Measurements from ENCODE around the gene STOML2. TPM values are rescaled to one million over a fixed set of nuclear protein-coding genes. Genes with fewer than 3 reads are reported as not detected.

Gene STOML2
- total RNA-seq, 2 donors from 2014 or later: 100 to 114 TPM

DNA sequence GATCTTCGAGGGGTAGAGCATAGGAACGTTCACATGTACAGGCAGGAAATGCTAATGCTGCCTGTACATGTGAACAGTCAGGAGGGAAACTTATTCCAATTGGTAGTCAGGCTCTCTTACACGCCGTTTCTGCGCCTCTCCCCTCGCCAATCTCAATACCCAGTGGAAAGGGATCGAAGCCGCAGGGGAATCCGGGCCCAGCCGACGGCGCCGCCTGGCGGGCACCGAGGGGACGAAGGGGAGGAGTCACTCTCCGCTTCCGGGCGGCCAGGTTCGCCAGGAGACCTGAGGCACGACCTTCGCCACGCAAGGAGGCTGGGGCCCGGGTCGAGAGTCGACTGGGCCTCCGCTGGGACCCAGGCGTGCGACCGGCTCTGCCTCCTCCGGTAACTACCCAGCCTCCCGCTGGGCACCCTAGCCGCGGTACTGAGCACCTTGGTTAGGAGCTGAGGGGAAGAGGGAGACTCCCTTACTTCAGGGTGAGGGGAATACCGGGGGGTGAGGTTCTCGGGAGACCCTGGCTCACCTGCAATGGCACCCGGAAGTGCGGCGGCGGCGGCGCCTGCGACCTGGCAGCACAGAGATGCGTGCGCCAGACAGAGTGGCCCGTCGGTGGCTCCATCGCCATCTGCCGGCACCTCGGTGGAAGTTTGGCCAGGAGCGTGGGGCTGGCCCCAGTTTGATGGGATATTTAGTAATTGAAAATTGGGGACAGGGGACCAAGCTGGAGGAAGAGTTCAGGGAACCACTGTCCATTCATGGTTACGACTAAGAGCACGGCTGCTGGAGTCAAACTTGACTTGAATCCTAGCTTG is 6.7 kb downstream of the STOML2 start, which contains the start of gene PIGO:
TSS of gene PIGO (minus strand) at position 557 of the 815 bp plus-strand sequence. CDS start 1,026 bp downstream, outside the sequence.
- peaks cover 7 to 12% of the 10 kb centered on the region in 2 donors for H3K36me3 ChIP-seq
- DNase-seq (ENCODE audit: low spot score): peak; percentile 82

DNA sequence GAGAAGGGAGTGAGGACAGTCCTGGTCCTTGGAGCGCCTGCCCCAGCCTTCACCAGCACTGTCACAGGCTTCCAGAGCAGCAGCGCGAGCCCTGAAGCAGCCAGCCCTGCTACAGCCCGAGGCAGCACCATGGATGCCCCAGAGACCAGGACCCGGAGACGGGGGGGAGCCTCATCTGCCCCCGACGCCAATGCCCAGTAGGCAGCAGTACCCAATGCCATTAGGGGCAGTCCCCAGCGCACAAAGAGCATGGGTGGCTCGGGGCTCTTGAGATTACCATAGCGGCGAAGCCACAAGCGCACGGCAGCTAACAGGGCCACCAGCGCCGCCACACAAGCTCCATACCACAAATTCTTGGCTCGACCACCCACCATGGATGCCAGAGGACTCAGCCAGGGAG is 11.4 kb downstream of the STOML2 start:
- WGBS: 96% methylated on average over 17 of the region's 17 CpGs
- no peak for TF ChIP-seq POLR2A (IDR thresholded peaks at IDR 0.05)
- no peak for TF ChIP-seq POLR2AphosphoS5 (IDR thresholded peaks at IDR 0.05)
- TF ChIP-seq, protein P1, sequence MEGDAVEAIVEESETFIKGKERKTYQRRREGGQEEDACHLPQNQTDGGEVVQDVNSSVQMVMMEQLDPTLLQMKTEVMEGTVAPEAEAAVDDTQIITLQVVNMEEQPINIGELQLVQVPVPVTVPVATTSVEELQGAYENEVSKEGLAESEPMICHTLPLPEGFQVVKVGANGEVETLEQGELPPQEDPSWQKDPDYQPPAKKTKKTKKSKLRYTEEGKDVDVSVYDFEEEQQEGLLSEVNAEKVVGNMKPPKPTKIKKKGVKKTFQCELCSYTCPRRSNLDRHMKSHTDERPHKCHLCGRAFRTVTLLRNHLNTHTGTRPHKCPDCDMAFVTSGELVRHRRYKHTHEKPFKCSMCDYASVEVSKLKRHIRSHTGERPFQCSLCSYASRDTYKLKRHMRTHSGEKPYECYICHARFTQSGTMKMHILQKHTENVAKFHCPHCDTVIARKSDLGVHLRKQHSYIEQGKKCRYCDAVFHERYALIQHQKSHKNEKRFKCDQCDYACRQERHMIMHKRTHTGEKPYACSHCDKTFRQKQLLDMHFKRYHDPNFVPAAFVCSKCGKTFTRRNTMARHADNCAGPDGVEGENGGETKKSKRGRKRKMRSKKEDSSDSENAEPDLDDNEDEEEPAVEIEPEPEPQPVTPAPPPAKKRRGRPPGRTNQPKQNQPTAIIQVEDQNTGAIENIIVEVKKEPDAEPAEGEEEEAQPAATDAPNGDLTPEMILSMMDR (IDR thresholded peaks at IDR 0.05): no peak
- Histone ChIP-seq H3K4me1 (replicated peaks) (peaks cover 4% of the 10 kb centered on the region), H3K36me3 (peaks cover 7 to 19% of the 10 kb centered on the region in 2 donors), H3K9me3 (no peaks in the 10 kb centered on the region), H3K4me3 (no peak overlapping the region), H3K27ac (no peak overlapping the region), H3K27me3 (replicated peaks; ENCODE audit: insufficient read depth) (no peaks in the 10 kb centered on the region)
- intact Hi-C loops (cut with DNase I): no loop called here
- DNase-seq (ENCODE audit: low spot score): no peak

More for the DNA sequence above, 6.7 kb downstream of the STOML2 start, which contains the start of gene PIGO:
- intact Hi-C loops (cut with DNase I): loop anchor here (5.0 kb wide), 1 partner anchor 194 kb away; no protein-coding TSS in a partner anchor
- no peaks in the 10 kb centered on the region for H3K27me3 ChIP-seq (replicated peaks; ENCODE audit: insufficient read depth)
- peaks cover 4% of the 10 kb centered on the region for H3K4me1 ChIP-seq (replicated peaks)
- TF ChIP-seq, protein P1 (IDR thresholded peaks at IDR 0.05): peak; percentile 69 to 77 (median 74)
- TF ChIP-seq POLR2AphosphoS5 (IDR thresholded peaks at IDR 0.05) (peak; percentile 84), POLR2A (IDR thresholded peaks at IDR 0.05) (peak; percentile 32)
- H3K27ac ChIP-seq: peak within 1 kb of the TSS; percentile 90 to 94
- H3K9me3 ChIP-seq: no peaks in the 10 kb centered on the region
- under 1% methylated on average over 40 of the region's 53 CpGs for WGBS
- peak within 1 kb of the TSS; percentile 57 to 73 for H3K4me3 ChIP-seq

DNA sequence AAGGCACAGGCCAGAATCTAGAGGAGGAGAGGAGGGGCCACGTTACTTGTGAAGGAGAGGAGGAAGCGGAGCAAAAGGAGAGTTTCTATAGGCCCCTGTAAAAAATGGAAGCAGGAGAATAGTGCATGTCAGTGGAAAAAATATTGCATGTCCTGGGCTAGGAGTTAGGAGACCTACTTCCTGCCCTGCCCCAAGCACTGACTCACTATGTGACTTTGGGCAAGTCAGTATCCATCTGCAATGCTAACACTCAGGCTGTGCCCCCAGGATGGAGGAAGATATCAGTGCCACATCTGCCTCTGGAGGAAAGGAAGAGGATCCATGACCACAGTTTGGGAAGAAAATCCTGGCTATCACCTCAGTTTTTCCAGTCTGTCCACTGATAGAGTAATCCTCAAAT is 13.5 kb downstream of the STOML2 start:
- no peaks in the 10 kb centered on the region for H3K27me3 ChIP-seq (replicated peaks; ENCODE audit: insufficient read depth)
- 86% methylated on average over 2 of the region's 2 CpGs for WGBS
- intact Hi-C loops (cut with DNase I): no loop called here
- no peak for TF ChIP-seq POLR2AphosphoS5 (IDR thresholded peaks at IDR 0.05)
- TF ChIP-seq POLR2A (IDR thresholded peaks at IDR 0.05): no peak
- TF ChIP-seq, protein P1 (IDR thresholded peaks at IDR 0.05): no peak
- DNase-seq (ENCODE audit: low spot score): no peak
- no peaks in the 10 kb centered on the region for H3K9me3 ChIP-seq
- no peak overlapping the region for H3K4me3 ChIP-seq
- H3K4me1 ChIP-seq (replicated peaks): no peaks in the 10 kb centered on the region
- no peak overlapping the region for H3K27ac ChIP-seq
- H3K36me3 ChIP-seq: peaks cover 7 to 19% of the 10 kb centered on the region in 2 donors

GRCh38 chr9:35085078-35085477 is 17.9 kb downstream of the STOML2 start:
- no peaks in the 10 kb centered on the region for H3K4me1 ChIP-seq (replicated peaks)
- intact Hi-C loops (cut with DNase I): no loop called here
- H3K9me3 ChIP-seq: no peaks in the 10 kb centered on the region
- TF ChIP-seq POLR2AphosphoS5 (IDR thresholded peaks at IDR 0.05) (no peak), POLR2A (IDR thresholded peaks at IDR 0.05) (no peak)
- TF ChIP-seq, protein P1 (IDR thresholded peaks at IDR 0.05): no peak
- WGBS: 86% methylated on average over 2 of the region's 2 CpGs
- H3K27me3 ChIP-seq (replicated peaks; ENCODE audit: insufficient read depth): no peaks in the 10 kb centered on the region
- H3K27ac ChIP-seq: no peak overlapping the region
- no peak overlapping the region for H3K4me3 ChIP-seq
- DNase-seq (ENCODE audit: low spot score): no peak
- peaks cover 0 to 2% of the 10 kb centered on the region in 2 donors for H3K36me3 ChIP-seq
